OCI-LY7 (cell line): Measurements from ENCODE around the gene KLRB1.
"Not testable (repeated sequence)": the region's sequence is repeated elsewhere in the genome, so short reads cannot be mapped to it uniquely, and the experiment has no call there.

Experiments
- EZH2phosphoT487 ChIP-seq: fragments of 200-600 bp; sonication (generic); IDR thresholded peaks from 2 replicates; pipeline ENCODE4 v1.6.1; 2018; ENCODE audit warnings: low read depth, borderline replicate concordance, mild to moderate bottlenecking, mixed run types, antibody characterized with exemption, low read length, moderate library complexity, mixed read lengths
- TF ChIP-seq, protein P1 (sequence below): fragments of 200-600 bp; sonication (generic); conservative IDR thresholded peaks from 2 replicates; pipeline ENCODE4 v1.5.1; 2014; ENCODE audit warnings: mild to moderate bottlenecking, antibody characterized with exemption, low read length, moderate library complexity, mixed read lengths

DNA sequence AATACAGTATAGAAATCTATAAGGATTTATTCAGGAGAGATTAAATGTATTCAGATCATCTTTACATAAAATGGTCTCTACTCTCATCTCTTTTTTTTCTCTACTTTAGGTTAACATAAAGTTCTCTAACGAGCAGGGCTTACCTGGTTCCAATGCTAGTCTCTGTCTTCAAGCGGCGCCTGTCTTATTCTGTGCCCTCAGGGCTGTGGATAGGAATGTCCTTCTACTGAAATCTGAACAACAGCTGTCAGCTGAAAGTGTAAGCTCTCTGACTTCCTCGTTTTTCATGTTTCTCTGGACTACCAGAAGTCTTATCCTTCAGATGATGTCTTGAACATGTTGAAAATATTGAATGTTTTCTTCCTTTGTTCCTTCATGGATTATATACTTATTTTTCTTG lies 62.2 kb downstream of the KLRB1 start:
- TF ChIP-seq, protein P1, sequence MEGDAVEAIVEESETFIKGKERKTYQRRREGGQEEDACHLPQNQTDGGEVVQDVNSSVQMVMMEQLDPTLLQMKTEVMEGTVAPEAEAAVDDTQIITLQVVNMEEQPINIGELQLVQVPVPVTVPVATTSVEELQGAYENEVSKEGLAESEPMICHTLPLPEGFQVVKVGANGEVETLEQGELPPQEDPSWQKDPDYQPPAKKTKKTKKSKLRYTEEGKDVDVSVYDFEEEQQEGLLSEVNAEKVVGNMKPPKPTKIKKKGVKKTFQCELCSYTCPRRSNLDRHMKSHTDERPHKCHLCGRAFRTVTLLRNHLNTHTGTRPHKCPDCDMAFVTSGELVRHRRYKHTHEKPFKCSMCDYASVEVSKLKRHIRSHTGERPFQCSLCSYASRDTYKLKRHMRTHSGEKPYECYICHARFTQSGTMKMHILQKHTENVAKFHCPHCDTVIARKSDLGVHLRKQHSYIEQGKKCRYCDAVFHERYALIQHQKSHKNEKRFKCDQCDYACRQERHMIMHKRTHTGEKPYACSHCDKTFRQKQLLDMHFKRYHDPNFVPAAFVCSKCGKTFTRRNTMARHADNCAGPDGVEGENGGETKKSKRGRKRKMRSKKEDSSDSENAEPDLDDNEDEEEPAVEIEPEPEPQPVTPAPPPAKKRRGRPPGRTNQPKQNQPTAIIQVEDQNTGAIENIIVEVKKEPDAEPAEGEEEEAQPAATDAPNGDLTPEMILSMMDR = not testable (repeated sequence)
- not testable (repeated sequence) for TF ChIP-seq EZH2phosphoT487
